Loucy (cell line): ENCODE measurements around the gene PDE10A.

ENCODE experiments used
- H2AFZ ChIP-seq: fragments of 200-600 bp; sonication (generic); 2 replicates; pipeline ENCODE4 v1.6.0; 2016; ENCODE audit warnings: antibody characterized with exemption, mild to moderate bottlenecking, low read length, moderate library complexity
- H3F3A ChIP-seq: fragments of 200-600 bp; 2 replicates; pipeline ENCODE4 v1.6.0; 2016; ENCODE audit warnings: antibody characterized with exemption, low read depth, mild to moderate bottlenecking
- H3K27me3 ChIP-seq: fragments of 200-600 bp; sonication (generic); 2 replicates; pipeline ENCODE4 v1.6.1; 2014; ENCODE audit warnings: low read length, mild to moderate bottlenecking; ENCODE audit not compliant: insufficient read depth, poor library complexity, severe bottlenecking
- H3K36me3 ChIP-seq: fragments of 200-600 bp; sonication (generic); 2 replicates; pipeline ENCODE4 v1.6.1; 2016; ENCODE audit warnings: low read length; ENCODE audit not compliant: insufficient read depth
- H3K4me1 ChIP-seq: fragments of 200-600 bp; sonication (generic); 2 replicates; pipeline ENCODE4 v1.5.1; 2014; ENCODE audit warnings: low read length, mild to moderate bottlenecking; ENCODE audit not compliant: insufficient read depth, poor library complexity, severe bottlenecking
- H3K4me2 ChIP-seq: fragments of 200-600 bp; sonication (generic); 2 replicates; pipeline ENCODE4 v1.6.0; 2014; ENCODE audit warnings: antibody characterized with exemption, low read length, low read depth, mild to moderate bottlenecking; ENCODE audit not compliant: poor library complexity, severe bottlenecking
- H3K4me3 ChIP-seq: fragments of 200-600 bp; sonication (generic); 2 replicates; pipeline ENCODE4 v1.5.1; 2014; ENCODE audit warnings: low read length, mild to moderate bottlenecking, mixed read lengths; ENCODE audit not compliant: poor library complexity, severe bottlenecking
- H3K79me2 ChIP-seq: fragments of 200-600 bp; sonication (generic); 2 replicates; pipeline ENCODE4 v1.6.1; 2014; ENCODE audit warnings: low read length; ENCODE audit not compliant: insufficient read depth
- H3K9ac ChIP-seq: fragments of 200-600 bp; sonication (generic); 2 replicates; pipeline ENCODE4 v1.6.0; 2014; ENCODE audit warnings: mild to moderate bottlenecking, low read depth, low read length, moderate library complexity; ENCODE audit not compliant: poor library complexity, severe bottlenecking
- H3K9me2 ChIP-seq: fragments of 200-600 bp; sonication (generic); replicated peaks from 2 replicates; pipeline ENCODE4 v1.6.1; 2016; ENCODE audit warnings: low read depth, low read length, mixed read lengths
- H3K9me3 ChIP-seq: fragments of 200-600 bp; sonication (generic); 2 replicates; pipeline ENCODE4 v1.6.1; 2014; ENCODE audit warnings: mild to moderate bottlenecking, antibody characterized with exemption, low read length, low read depth; ENCODE audit not compliant: insufficient read depth
- H4K20me1 ChIP-seq: fragments of 200-600 bp; sonication (generic); 2 replicates; pipeline ENCODE4 v1.6.0; 2014; ENCODE audit warnings: antibody characterized with exemption, low read length, mild to moderate bottlenecking; ENCODE audit not compliant: insufficient read depth, poor library complexity, severe bottlenecking
- EZH2phosphoT487 ChIP-seq: fragments of 200-600 bp; IDR thresholded peaks from 2 replicates; pipeline ENCODE4 v1.6.1; 2018; ENCODE audit warnings: antibody characterized with exemption, mild to moderate bottlenecking, moderate library complexity, borderline replicate concordance
- TF ChIP-seq, protein P1 (sequence below): fragments of 200-600 bp; sonication (generic); conservative IDR thresholded peaks from 2 replicates; pipeline ENCODE4 v1.5.1; 2014; ENCODE audit warnings: mild to moderate bottlenecking, antibody characterized with exemption, low read length

PDE10A gene

GRCh38 chr6:165657325-165657680 is 5.7 kb downstream of the PDE10A start:
- Histone ChIP-seq H3K27me3 (no peaks in the 10 kb centered on the region), H3K9me2 (no peaks in the 10 kb centered on the region), H3K4me2 (no peak overlapping the region), H3F3A (no peaks in the 10 kb centered on the region), H2AFZ (no peak overlapping the region), H4K20me1 (no peaks in the 10 kb centered on the region), H3K79me2 (no peaks in the 10 kb centered on the region), H3K4me3 (no peak overlapping the region), H3K9ac (no peak overlapping the region), H3K9me3 (no peaks in the 10 kb centered on the region), H3K4me1 (no peaks in the 10 kb centered on the region), H3K36me3 (no peaks in the 10 kb centered on the region)
- no peak for TF ChIP-seq EZH2phosphoT487
- TF ChIP-seq, protein P1, sequence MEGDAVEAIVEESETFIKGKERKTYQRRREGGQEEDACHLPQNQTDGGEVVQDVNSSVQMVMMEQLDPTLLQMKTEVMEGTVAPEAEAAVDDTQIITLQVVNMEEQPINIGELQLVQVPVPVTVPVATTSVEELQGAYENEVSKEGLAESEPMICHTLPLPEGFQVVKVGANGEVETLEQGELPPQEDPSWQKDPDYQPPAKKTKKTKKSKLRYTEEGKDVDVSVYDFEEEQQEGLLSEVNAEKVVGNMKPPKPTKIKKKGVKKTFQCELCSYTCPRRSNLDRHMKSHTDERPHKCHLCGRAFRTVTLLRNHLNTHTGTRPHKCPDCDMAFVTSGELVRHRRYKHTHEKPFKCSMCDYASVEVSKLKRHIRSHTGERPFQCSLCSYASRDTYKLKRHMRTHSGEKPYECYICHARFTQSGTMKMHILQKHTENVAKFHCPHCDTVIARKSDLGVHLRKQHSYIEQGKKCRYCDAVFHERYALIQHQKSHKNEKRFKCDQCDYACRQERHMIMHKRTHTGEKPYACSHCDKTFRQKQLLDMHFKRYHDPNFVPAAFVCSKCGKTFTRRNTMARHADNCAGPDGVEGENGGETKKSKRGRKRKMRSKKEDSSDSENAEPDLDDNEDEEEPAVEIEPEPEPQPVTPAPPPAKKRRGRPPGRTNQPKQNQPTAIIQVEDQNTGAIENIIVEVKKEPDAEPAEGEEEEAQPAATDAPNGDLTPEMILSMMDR = no peak

- no peak for TF ChIP-seq EZH2phosphoT487
- TF ChIP-seq, protein P1 = no peak
- Histone ChIP-seq H3K4me3 (no peak overlapping the region), H3K9me3 (no peaks in the 10 kb centered on the region), H3K27me3 (no peaks in the 10 kb centered on the region), H2AFZ (no peak overlapping the region), H3K79me2 (no peaks in the 10 kb centered on the region), H3K4me1 (no peaks in the 10 kb centered on the region), H3K9me2 (no peaks in the 10 kb centered on the region), H3F3A (no peaks in the 10 kb centered on the region), H4K20me1 (no peaks in the 10 kb centered on the region), H3K9ac (no peak overlapping the region), H3K4me2 (no peak overlapping the region), H3K36me3 (no peaks in the 10 kb centered on the region)
Measured at GRCh38 chr6:165656581-165657324, 6.3 kb downstream of the PDE10A start.

DNA sequence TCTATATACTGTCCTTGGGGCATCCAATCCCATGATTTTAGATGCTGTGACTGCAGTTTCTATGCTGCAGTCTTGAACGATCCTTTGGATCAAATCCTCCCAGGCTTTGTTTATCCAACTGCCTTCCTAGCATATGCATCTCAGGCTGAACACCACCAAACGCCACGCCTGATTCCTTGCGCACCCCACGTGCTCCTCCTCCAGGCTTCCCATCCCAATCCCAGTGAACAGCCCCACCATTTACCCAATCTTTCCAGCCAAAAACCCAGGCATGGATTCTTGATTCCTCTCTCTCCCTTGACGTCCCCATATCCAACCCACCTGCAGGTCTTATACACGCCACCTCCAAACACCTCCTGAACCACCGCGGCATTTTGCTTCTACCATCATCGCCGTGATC is 7.8 kb downstream of the PDE10A start:
- Histone ChIP-seq H3K36me3 (no peaks in the 10 kb centered on the region), H3K9ac (no peak overlapping the region), H3K9me3 (no peaks in the 10 kb centered on the region), H3K9me2 (no peaks in the 10 kb centered on the region), H2AFZ (no peak overlapping the region), H3F3A (no peaks in the 10 kb centered on the region), H3K4me3 (no peak overlapping the region), H3K79me2 (no peaks in the 10 kb centered on the region), H3K27me3 (no peaks in the 10 kb centered on the region), H3K4me1 (no peaks in the 10 kb centered on the region), H4K20me1 (no peaks in the 10 kb centered on the region), H3K4me2 (no peak overlapping the region)
- TF ChIP-seq EZH2phosphoT487 = no peak

GRCh38 chr6:165654144-165654543 is 8.9 kb downstream of the PDE10A start:
- Histone ChIP-seq H2AFZ (no peak overlapping the region), H3K9ac (no peak overlapping the region), H3K79me2 (no peaks in the 10 kb centered on the region), H3K4me2 (no peak overlapping the region), H3K4me1 (no peaks in the 10 kb centered on the region), H3K9me3 (no peaks in the 10 kb centered on the region), H3K27me3 (no peaks in the 10 kb centered on the region), H3K4me3 (no peak overlapping the region), H3F3A (no peaks in the 10 kb centered on the region), H3K36me3 (no peaks in the 10 kb centered on the region), H4K20me1 (no peaks in the 10 kb centered on the region), H3K9me2 (no peaks in the 10 kb centered on the region)
- TF ChIP-seq, protein P1 = no peak
- no peak for TF ChIP-seq EZH2phosphoT487
